ENCODE data around the gene MYO5A.

The MYO5A gene

DNA sequence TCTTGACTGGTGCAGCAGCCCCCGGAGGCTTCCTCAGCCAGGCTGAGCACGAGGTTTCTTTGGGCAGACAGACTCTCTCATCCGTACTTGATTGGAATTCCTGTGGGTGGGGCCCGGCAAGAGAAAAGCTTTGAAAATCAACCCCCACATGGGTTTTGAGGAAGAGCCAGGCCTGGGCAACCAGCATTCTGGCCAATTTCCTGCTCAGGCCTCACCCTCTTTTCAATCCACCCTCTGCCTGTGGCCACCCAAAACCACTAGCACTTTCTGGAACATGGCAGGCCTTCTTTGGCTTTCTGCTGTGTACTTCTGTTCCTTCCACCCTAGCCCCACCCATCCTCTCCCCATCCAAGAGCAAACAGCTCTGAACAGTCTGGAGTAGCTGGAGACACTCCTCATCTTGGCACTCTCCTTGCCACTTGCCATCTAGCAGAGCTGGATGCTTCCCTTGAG lies 239.0 kb downstream of the MYO5A start:
- no peak overlapping the region for H3K27ac ChIP-seq (replicated peaks)
- DNase-seq (ENCODE audit: low read depth in 1 of 2, low spot score in 1 of 2), result no peak
- H3K27me3 ChIP-seq (ENCODE audit: insufficient read depth, poor library complexity, severe bottlenecking), result peaks cover 6% of the 10 kb centered on the region
- no peak for TF ChIP-seq GABPA (IDR thresholded peaks at IDR 0.05; ENCODE audit: low read depth)
- no peak for TF ChIP-seq SPI1 (IDR thresholded peaks at IDR 0.05; ENCODE audit: borderline replicate concordance, low read depth)
- no peak for TF ChIP-seq CTCF (IDR thresholded peaks at IDR 0.05; ENCODE audit: insufficient read depth, low read length)
- TF ChIP-seq POLR2AphosphoS5 (IDR thresholded peaks at IDR 0.05; ENCODE audit: low read depth), result no peak
- TF ChIP-seq, protein P1, sequence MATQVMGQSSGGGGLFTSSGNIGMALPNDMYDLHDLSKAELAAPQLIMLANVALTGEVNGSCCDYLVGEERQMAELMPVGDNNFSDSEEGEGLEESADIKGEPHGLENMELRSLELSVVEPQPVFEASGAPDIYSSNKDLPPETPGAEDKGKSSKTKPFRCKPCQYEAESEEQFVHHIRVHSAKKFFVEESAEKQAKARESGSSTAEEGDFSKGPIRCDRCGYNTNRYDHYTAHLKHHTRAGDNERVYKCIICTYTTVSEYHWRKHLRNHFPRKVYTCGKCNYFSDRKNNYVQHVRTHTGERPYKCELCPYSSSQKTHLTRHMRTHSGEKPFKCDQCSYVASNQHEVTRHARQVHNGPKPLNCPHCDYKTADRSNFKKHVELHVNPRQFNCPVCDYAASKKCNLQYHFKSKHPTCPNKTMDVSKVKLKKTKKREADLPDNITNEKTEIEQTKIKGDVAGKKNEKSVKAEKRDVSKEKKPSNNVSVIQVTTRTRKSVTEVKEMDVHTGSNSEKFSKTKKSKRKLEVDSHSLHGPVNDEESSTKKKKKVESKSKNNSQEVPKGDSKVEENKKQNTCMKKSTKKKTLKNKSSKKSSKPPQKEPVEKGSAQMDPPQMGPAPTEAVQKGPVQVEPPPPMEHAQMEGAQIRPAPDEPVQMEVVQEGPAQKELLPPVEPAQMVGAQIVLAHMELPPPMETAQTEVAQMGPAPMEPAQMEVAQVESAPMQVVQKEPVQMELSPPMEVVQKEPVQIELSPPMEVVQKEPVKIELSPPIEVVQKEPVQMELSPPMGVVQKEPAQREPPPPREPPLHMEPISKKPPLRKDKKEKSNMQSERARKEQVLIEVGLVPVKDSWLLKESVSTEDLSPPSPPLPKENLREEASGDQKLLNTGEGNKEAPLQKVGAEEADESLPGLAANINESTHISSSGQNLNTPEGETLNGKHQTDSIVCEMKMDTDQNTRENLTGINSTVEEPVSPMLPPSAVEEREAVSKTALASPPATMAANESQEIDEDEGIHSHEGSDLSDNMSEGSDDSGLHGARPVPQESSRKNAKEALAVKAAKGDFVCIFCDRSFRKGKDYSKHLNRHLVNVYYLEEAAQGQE (IDR thresholded peaks at IDR 0.05; ENCODE audit: insufficient replicate concordance, low read depth), result no peak
- H3K4me3 ChIP-seq (replicated peaks; ENCODE audit: insufficient read depth, low read length), result no peak overlapping the region

- H3K27me3 ChIP-seq (ENCODE audit: insufficient read depth, poor library complexity, severe bottlenecking), result peaks cover under 1% of the 10 kb centered on the region
- no peak for DNase-seq (ENCODE audit: low read depth in 1 of 2, low spot score in 1 of 2)
- TF ChIP-seq, protein P1 (IDR thresholded peaks at IDR 0.05; ENCODE audit: insufficient replicate concordance, low read depth), result no peak
- TF ChIP-seq POLR2AphosphoS5 (IDR thresholded peaks at IDR 0.05; ENCODE audit: low read depth), result no peak
- no peak overlapping the region for H3K4me3 ChIP-seq (replicated peaks; ENCODE audit: insufficient read depth, low read length)
- H3K27ac ChIP-seq (replicated peaks), result no peak overlapping the region
Measured at GRCh38 chr15:52288986-52289385, 239.7 kb downstream of the MYO5A start.

GRCh38 chr15:52288051-52288942 lies 240.4 kb downstream of the MYO5A start:
- Histone ChIP-seq H3K27ac (replicated peaks) (no peak overlapping the region), H3K27me3 (ENCODE audit: insufficient read depth, poor library complexity, severe bottlenecking) (no peaks in the 10 kb centered on the region), H3K4me3 (replicated peaks; ENCODE audit: insufficient read depth, low read length) (no peak overlapping the region)
- DNase-seq (ENCODE audit: low read depth in 1 of 2, low spot score in 1 of 2), result no peak
- TF ChIP-seq CTCF (IDR thresholded peaks at IDR 0.05; ENCODE audit: insufficient read depth, low read length) (no peak), POLR2AphosphoS5 (IDR thresholded peaks at IDR 0.05; ENCODE audit: low read depth) (no peak), GABPA (IDR thresholded peaks at IDR 0.05; ENCODE audit: low read depth) (no peak), SPI1 (IDR thresholded peaks at IDR 0.05; ENCODE audit: borderline replicate concordance, low read depth) (no peak)
- TF ChIP-seq, protein P1 (IDR thresholded peaks at IDR 0.05; ENCODE audit: insufficient replicate concordance, low read depth), result no peak
